Measurements from ENCODE around the gene ARHGAP6. TPM values are rescaled to one million over a fixed set of nuclear protein-coding genes. Genes with fewer than 3 reads are reported as not detected.

Gene ARHGAP6
- total and polyA plus RNA-seq, 2 experiments from 2014 or later, result 0.26 to 0.59 TPM

GRCh38 chrX:11553594-11553993, 112.1 kb downstream of the ARHGAP6 start (continued):
- TF ChIP-seq ZNF114 (CRISPR knock-in tag; IDR thresholded peaks at IDR 0.05) (no peak), NANOG (IDR thresholded peaks at IDR 0.05; ENCODE audit: borderline replicate concordance) (no peak), ZNF331 (CRISPR knock-in tag; IDR thresholded peaks at IDR 0.05; ENCODE audit: low read depth) (no peak), EZH2 (IDR thresholded peaks at IDR 0.05; ENCODE audit: low read depth, unreplicated experiment) (no peak), ETS1 (IDR thresholded peaks at IDR 0.05) (no peak)

DNA sequence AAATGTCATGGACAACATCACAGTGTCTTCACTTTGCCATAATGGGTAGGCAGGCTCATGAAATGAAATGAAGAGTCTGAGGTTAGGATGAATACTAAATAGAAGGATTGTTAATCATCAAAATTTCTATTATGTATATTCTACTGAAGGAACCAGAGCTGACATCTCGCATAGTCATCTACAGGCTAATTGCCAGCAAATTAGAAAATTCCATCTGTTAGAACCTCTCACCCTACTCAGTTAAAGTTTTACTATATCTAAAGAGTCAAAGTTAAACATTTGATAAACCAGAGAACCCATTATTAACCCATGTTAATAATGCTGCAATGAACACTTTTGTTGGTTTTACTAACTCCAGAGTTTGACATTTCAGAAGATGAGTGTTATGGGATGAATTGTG, 114.6 kb downstream of the ARHGAP6 start:
- H3K9me3 Mint-ChIP-seq, result no peaks in the 10 kb centered on the region
- Histone ChIP-seq H2AFZ (no peak overlapping the region), H3K79me2 (replicated peaks; ENCODE audit: insufficient read depth) (no peaks in the 10 kb centered on the region), H3K36me3 (ENCODE audit: insufficient read depth) (no peaks in the 10 kb centered on the region), H3K4me1 (ENCODE audit: insufficient read depth) (no peaks in the 10 kb centered on the region), H3F3A (replicated peaks; ENCODE audit: low read depth) (no peaks in the 10 kb centered on the region), H3K4me2 (no peak overlapping the region), H3K9me2 (ENCODE audit: insufficient read depth) (no peaks in the 10 kb centered on the region), H4K20me1 (replicated peaks; ENCODE audit: insufficient read depth) (no peaks in the 10 kb centered on the region), H3K4me3 (no peak overlapping the region), H3K27ac (ENCODE audit: low read depth) (no peak overlapping the region), H3K27me3 (ENCODE audit: insufficient read depth) (no peaks in the 10 kb centered on the region; the same call in 1 of the 2 replicates)
- H3K27me3 Mint-ChIP-seq (ENCODE audit: insufficient read depth, low read depth, poor library complexity), result peaks cover 7% of the 10 kb centered on the region
- H3K4me3 Mint-ChIP-seq, result no peak overlapping the region
- no peaks in the 10 kb centered on the region for H3K4me1 Mint-ChIP-seq
- no peak overlapping the region for H3K27ac Mint-ChIP-seq
- H3K36me3 Mint-ChIP-seq (ENCODE audit: low read depth), result no peaks in the 10 kb centered on the region
- no peak for ATAC-seq
- DNase-seq (ENCODE audit: low spot score), result no peak
- TF ChIP-seq ZNF331 (CRISPR knock-in tag; IDR thresholded peaks at IDR 0.05; ENCODE audit: low read depth) (no peak), POLR2AphosphoS5 (IDR thresholded peaks at IDR 0.05; ENCODE audit: low read depth) (no peak), ZNF114 (CRISPR knock-in tag; IDR thresholded peaks at IDR 0.05) (no peak), JUNB (IDR thresholded peaks at IDR 0.05; ENCODE audit: unreplicated experiment) (no peak), ZNF462 (CRISPR knock-in tag; IDR thresholded peaks at IDR 0.05) (no peak), EZH2phosphoT487 (IDR thresholded peaks at IDR 0.05; ENCODE audit: unreplicated experiment) (no peak), ETS1 (IDR thresholded peaks at IDR 0.05) (no peak), NANOG (IDR thresholded peaks at IDR 0.05; ENCODE audit: borderline replicate concordance) (no peak), EZH2 (IDR thresholded peaks at IDR 0.05; ENCODE audit: low read depth, unreplicated experiment) (no peak)
- TF ChIP-seq, protein P1, sequence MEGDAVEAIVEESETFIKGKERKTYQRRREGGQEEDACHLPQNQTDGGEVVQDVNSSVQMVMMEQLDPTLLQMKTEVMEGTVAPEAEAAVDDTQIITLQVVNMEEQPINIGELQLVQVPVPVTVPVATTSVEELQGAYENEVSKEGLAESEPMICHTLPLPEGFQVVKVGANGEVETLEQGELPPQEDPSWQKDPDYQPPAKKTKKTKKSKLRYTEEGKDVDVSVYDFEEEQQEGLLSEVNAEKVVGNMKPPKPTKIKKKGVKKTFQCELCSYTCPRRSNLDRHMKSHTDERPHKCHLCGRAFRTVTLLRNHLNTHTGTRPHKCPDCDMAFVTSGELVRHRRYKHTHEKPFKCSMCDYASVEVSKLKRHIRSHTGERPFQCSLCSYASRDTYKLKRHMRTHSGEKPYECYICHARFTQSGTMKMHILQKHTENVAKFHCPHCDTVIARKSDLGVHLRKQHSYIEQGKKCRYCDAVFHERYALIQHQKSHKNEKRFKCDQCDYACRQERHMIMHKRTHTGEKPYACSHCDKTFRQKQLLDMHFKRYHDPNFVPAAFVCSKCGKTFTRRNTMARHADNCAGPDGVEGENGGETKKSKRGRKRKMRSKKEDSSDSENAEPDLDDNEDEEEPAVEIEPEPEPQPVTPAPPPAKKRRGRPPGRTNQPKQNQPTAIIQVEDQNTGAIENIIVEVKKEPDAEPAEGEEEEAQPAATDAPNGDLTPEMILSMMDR (conservative IDR thresholded peaks at IDR 0.05; ENCODE audit: low read depth in 2 of 2), result no peak
- TF ChIP-seq, protein P2, sequence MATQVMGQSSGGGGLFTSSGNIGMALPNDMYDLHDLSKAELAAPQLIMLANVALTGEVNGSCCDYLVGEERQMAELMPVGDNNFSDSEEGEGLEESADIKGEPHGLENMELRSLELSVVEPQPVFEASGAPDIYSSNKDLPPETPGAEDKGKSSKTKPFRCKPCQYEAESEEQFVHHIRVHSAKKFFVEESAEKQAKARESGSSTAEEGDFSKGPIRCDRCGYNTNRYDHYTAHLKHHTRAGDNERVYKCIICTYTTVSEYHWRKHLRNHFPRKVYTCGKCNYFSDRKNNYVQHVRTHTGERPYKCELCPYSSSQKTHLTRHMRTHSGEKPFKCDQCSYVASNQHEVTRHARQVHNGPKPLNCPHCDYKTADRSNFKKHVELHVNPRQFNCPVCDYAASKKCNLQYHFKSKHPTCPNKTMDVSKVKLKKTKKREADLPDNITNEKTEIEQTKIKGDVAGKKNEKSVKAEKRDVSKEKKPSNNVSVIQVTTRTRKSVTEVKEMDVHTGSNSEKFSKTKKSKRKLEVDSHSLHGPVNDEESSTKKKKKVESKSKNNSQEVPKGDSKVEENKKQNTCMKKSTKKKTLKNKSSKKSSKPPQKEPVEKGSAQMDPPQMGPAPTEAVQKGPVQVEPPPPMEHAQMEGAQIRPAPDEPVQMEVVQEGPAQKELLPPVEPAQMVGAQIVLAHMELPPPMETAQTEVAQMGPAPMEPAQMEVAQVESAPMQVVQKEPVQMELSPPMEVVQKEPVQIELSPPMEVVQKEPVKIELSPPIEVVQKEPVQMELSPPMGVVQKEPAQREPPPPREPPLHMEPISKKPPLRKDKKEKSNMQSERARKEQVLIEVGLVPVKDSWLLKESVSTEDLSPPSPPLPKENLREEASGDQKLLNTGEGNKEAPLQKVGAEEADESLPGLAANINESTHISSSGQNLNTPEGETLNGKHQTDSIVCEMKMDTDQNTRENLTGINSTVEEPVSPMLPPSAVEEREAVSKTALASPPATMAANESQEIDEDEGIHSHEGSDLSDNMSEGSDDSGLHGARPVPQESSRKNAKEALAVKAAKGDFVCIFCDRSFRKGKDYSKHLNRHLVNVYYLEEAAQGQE (IDR thresholded peaks at IDR 0.05; ENCODE audit: unreplicated experiment), result no peak
